NCI-H1105 (cell line): ENCODE measurements around the gene TFF2.

Experiments
- DNase-seq: peaks from one replicate; lab custom pipeline; 2025; lab: John Stamatoyannopoulos, UW

The TFF2 gene

GRCh38 chr21:42384156-42384945, 33.6 kb upstream of the TFF2 start:
- no peak for DNase-seq

- no peak for DNase-seq
Observed at GRCh38 chr21:42383331-42383730, 32.5 kb upstream of the TFF2 start.

GRCh38 chr21:42382915-42383314, 32.1 kb upstream of the TFF2 start:
- DNase-seq: no peak

- peak; percentile 54 for DNase-seq
Observed at GRCh38 chr21:42381347-42381984, 30.7 kb upstream of the TFF2 start.

GRCh38 chr21:42379426-42380215, 28.8 kb upstream of the TFF2 start:
- no peak for DNase-seq

GRCh38 chr21:42378418-42378817, 27.6 kb upstream of the TFF2 start:
- DNase-seq: no peak

- DNase-seq: no peak
Observed at GRCh38 chr21:42377951-42378340, 27.2 kb upstream of the TFF2 start.

- DNase-seq: no peak
Observed at GRCh38 chr21:42377211-42377950, 26.6 kb upstream of the TFF2 start.

- DNase-seq: no peak
Observed at GRCh38 chr21:42376338-42376982, 25.7 kb upstream of the TFF2 start.

GRCh38 chr21:42375966-42376337, 25.2 kb upstream of the TFF2 start:
- no peak for DNase-seq

GRCh38 chr21:42375506-42375905, 24.7 kb upstream of the TFF2 start:
- DNase-seq: no peak

- DNase-seq: no peak
Observed at GRCh38 chr21:42374864-42375499, 24.2 kb upstream of the TFF2 start.

GRCh38 chr21:42374457-42374856, 23.7 kb upstream of the TFF2 start:
- no peak for DNase-seq

GRCh38 chr21:42373908-42374455, 23.2 kb upstream of the TFF2 start:
- no peak for DNase-seq

- DNase-seq: no peak
Observed at GRCh38 chr21:42373196-42373907, 22.6 kb upstream of the TFF2 start.

GRCh38 chr21:42370894-42371654, 20.3 kb upstream of the TFF2 start:
- DNase-seq: no peak

- DNase-seq: no peak
Observed at GRCh38 chr21:42369821-42370220, 19.0 kb upstream of the TFF2 start.

GRCh38 chr21:42367367-42368165, 16.8 kb upstream of the TFF2 start:
- no peak for DNase-seq
